Measurements from ENCODE around the gene ARSA. TPM values are rescaled to one million over a fixed set of nuclear protein-coding genes. Genes with fewer than 3 reads are reported as not detected.
A peak's percentile ranks its signal among the peaks of the same experiment; 100 is the strongest.

Gene ARSA
- total and polyA plus RNA-seq, 2 of the 13 experiments (the other 11 are each of a cell fraction or from before 2014, with no cell fraction given), result 9.0 to 11.5 TPM

- TF ChIP-seq ZNF775 (CRISPR knock-in tag; IDR thresholded peaks at IDR 0.05; ENCODE audit: borderline replicate concordance) (0 out of 2 replicates have a peak, but pooled peaks have one; percentile 67), ZSCAN25 (CRISPR knock-in tag; IDR thresholded peaks at IDR 0.05) (peak; percentile 94), ZNF703 (CRISPR knock-in tag; IDR thresholded peaks at IDR 0.05; ENCODE audit: borderline replicate concordance) (peak; percentile 87; the same call in 1 of the 2 replicates), CREM (IDR thresholded peaks at IDR 0.05) (no peak), CREM (CRISPR knock-in tag; IDR thresholded peaks at IDR 0.05) (peak; percentile 71), NFKBIZ (CRISPR knock-in tag; IDR thresholded peaks at IDR 0.05) (peak; percentile 99), KLF16 (CRISPR knock-in tag; IDR thresholded peaks at IDR 0.05) (peak in 1 of 2 experiments; percentile 99; a peak in 3 of 4 replicates), KDM5A (IDR thresholded peaks at IDR 0.05; ENCODE audit: borderline replicate concordance, low read length) (no peak), ZNF614 (CRISPR knock-in tag; IDR thresholded peaks at IDR 0.05; ENCODE audit: borderline replicate concordance) (peak; percentile 91; the same call in 1 of the 2 replicates), ZNF580 (CRISPR knock-in tag; IDR thresholded peaks at IDR 0.05; ENCODE audit: borderline replicate concordance, low read depth) (peak; percentile 99), HNF1A (IDR thresholded peaks at IDR 0.05; ENCODE audit: low read depth) (no peak), HNF1A (CRISPR knock-in tag; IDR thresholded peaks at IDR 0.05; ENCODE audit: borderline replicate concordance) (peak; percentile 72), POLR2AphosphoS2 (IDR thresholded peaks at IDR 0.05; ENCODE audit: low read depth, low read length) (no peak), ZNF24 (IDR thresholded peaks at IDR 0.05) (no peak), SP140L (CRISPR knock-in tag; IDR thresholded peaks at IDR 0.05; ENCODE audit: borderline replicate concordance) (peak; percentile 97; the same call in 1 of the 2 replicates), ZNF451 (CRISPR knock-in tag; IDR thresholded peaks at IDR 0.05) (peak; percentile 99), ZNF597 (CRISPR knock-in tag; IDR thresholded peaks at IDR 0.05) (no peak), SMAD1 (CRISPR knock-in tag; IDR thresholded peaks at IDR 0.05; ENCODE audit: borderline replicate concordance, low read depth) (no peak), ZNF275 (CRISPR knock-in tag; IDR thresholded peaks at IDR 0.05; ENCODE audit: borderline replicate concordance) (peak; percentile 96), KLF6 (CRISPR knock-in tag; IDR thresholded peaks at IDR 0.05) (peak; percentile 100), U2AF2 (IDR thresholded peaks at IDR 0.05; ENCODE audit: low read depth, low read length) (no peak), ZNF446 (CRISPR knock-in tag; IDR thresholded peaks at IDR 0.05) (peak; percentile 99; the same call in 1 of the 2 replicates), HMG20B (CRISPR knock-in tag; conservative IDR thresholded peaks at IDR 0.05) (peak; percentile 92), ZNF790 (CRISPR knock-in tag; IDR thresholded peaks at IDR 0.05; ENCODE audit: borderline replicate concordance) (peak; percentile 99; the same call in 1 of the 2 replicates), SAP130 (CRISPR knock-in tag; IDR thresholded peaks at IDR 0.05; ENCODE audit: low read depth) (peak; percentile 100)
Observed at GRCh38 chr22:50599816-50600455, 28.0 kb downstream of the ARSA start (continued).

Data from HepG2 (cell line).